Embryonic facial prominence (tissue), 1 donor: Measurements from ENCODE around the gene FAM135A.
"Not testable (repeated sequence)": the region's sequence is repeated elsewhere in the genome, so short reads cannot be mapped to it uniquely, and the experiment has no call there.

Experiments
- DNase-seq: peaks from one replicate; pipeline ENCODE4 v3.0.0-alpha.2; 2016; ENCODE audit errors: extremely low spot score

Gene FAM135A

DNA sequence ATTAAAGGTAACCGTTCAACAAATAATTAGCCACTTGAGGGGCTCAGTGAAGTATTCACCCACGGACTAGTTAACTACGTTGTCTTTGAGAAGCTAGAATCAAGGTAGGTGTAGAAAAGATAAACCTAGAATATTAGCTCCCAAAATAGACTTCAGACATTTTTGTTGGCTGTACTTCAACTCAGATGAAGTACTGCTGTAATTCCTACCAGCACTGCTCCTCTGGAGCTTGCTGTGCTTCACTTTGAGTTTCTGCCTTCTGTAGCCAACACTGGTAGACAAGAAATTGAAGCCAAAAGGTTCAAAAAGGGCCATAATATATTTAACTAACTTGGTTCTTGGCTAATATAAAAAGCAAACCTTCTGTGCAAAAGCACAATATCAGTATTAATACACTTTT lies 134.6 kb downstream of the FAM135A start:
- DNase-seq = no peak

GRCh38 chr6:70549327-70549726 lies 136.0 kb downstream of the FAM135A start:
- DNase-seq = no peak

DNA sequence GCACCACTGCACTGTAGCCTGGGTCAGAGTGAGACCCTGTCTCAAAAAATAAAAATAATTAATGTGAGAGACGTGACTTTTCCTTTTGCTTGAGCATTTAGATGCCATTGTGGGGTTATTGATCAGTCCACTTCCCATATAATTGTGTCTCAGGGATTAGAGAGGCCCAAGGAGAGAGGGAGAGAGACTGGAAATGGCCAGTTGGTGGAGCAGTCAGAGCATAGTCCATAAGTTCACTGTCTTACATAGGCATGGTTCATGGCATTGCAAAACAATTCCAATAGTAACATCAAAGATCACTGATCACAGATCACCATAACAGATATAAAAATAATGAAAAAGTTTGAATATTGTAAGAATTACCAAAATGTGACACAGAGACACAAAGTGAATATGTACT lies 138.3 kb downstream of the FAM135A start:
- DNase-seq = no peak

DNA sequence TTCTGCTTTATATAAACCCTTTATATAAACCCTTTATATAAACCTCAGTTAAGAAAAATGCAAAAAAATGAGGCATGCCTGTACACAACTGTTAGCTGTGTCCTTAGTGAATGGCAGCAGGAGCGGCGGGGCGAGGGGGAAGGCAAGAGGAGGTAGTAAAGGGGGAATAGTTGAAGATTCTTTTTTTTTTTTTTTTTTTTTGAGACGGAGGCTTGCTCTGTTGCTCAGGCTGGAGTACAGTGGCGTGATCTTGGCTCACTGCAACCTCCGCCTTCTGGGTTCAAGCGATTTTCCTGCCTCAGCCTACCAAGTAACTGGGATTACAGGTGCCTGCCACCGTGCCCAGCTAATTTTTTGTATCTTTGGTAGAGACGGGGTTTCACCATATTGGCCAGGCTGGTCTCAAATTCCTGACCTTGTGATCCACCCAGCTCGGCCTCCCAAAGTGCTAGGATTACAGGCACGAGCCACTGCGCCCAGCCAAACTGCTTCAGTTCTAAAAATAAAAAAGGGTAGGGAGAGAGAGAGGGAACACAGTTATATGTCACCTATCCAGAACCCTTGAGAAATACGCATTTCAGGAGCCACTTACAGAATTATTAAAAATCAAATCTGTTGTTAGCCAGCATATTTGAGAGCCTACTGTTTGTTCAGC lies 139.1 kb downstream of the FAM135A start:
- not testable (repeated sequence) for DNase-seq

- DNase-seq = no peak
These were observed 139.7 kb downstream of the FAM135A start for GRCh38 chr6:70552974-70553373.

DNA sequence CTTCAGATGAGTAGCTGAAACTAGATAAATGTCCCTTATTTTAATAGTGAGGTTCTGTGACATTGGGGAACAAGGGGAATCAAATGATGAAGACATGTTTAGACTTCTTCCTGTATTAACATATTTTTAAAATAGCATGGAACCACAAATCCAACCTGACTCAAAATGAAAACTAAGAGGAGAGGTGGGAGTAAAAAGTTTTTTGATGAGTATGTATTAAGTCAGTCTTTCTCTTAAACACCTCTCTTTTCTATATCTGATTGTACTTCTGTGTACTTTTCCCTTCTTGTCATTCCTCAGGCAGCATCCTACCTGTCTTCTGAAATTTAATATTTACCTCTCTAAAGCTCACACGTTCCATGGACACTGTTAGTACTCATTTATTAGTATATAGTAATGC lies 144.7 kb downstream of the FAM135A start:
- DNase-seq = no peak

DNA sequence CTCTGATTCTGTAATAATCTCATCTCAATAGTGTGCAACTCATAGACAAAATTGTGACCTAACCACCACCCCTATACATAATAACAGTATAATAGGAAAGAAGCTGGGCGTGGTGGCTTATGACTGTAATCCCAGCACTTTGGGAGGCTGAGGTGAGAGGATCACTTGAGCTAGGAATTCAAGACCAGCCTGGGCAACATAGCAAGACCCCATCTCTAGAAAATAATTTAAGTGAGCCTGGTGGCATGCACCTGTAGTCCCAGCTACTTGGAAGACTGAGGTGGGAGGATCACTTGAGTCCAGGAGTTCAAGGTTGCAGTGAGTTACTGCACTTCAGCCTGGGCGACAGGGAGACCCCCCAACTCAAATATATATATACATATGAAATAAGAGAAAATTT lies 149.1 kb downstream of the FAM135A start:
- DNase-seq = not testable (repeated sequence)

GRCh38 chr6:70563530-70563929 lies 150.2 kb downstream of the FAM135A start:
- DNase-seq = no peak

- DNase-seq = peak; percentile 68
These were observed 153.6 kb downstream of the FAM135A start, which contains the start of gene SDHAF4 for GRCh38 chr6:70566751-70567382. TSS of gene SDHAF4 (plus strand) at chr6:70566930. CDS start at chr6:70566941, 11 bp downstream.

- DNase-seq = no peak
These were observed 161.3 kb downstream of the FAM135A start for GRCh38 chr6:70574643-70575042.

DNA sequence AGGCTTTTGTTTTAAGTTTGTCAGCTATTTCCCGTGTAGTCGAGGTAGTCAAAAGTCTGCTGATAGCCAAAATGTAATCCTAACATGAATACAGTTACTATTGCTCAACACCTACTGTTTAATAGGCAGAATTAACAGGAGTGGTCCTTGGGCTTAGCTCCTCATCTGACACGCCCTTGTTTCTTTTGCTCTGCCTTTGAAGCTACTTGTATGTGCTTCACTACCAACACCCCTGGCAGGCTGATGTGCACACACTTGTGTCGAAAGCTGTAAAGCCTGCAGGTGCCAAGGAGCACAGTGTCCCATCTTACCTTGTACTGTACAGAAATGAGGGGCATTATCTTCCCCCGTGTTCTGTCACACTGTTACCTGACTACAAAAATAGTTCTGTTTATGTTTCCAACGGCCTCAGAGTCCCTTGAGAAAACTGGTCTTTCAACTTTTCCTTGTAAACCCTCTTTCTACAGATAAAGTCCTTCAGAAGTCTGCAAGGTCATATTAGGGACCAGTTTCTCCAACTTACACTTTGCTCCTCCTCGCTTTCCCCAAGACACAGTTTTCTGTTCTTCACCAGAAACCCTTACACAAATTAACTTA lies 162.7 kb downstream of the FAM135A start:
- no peak for DNase-seq

- no peak for DNase-seq
These were observed 172.8 kb downstream of the FAM135A start for GRCh38 chr6:70586114-70586513.

GRCh38 chr6:70590400-70590799 lies 177.1 kb downstream of the FAM135A start:
- DNase-seq = no peak

GRCh38 chr6:70592391-70593117 lies 179.2 kb downstream of the FAM135A start:
- DNase-seq = no peak

GRCh38 chr6:70593118-70593486 lies 179.8 kb downstream of the FAM135A start:
- no peak for DNase-seq

GRCh38 chr6:70599187-70599586 lies 185.9 kb downstream of the FAM135A start:
- no peak for DNase-seq

DNA sequence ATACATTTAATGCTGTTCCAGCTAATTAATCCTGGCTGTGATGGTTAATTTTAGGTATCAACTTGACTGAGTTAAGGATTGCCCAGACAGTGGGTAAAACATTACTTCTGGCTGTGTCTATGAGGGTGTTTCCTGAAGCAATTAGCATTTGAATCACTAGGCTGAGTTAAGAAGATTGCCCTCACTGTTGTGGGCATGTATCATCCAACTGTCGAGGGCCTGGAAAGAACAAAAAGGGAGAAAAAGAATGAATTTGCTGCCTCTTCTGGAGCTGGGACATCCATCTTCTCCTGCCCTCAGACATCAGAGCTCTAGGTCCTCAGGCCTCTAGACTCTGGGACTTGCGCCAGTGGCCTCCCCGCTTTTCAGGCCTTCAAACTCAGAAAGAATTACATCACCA lies 187.7 kb downstream of the FAM135A start:
- DNase-seq = no peak

DNA sequence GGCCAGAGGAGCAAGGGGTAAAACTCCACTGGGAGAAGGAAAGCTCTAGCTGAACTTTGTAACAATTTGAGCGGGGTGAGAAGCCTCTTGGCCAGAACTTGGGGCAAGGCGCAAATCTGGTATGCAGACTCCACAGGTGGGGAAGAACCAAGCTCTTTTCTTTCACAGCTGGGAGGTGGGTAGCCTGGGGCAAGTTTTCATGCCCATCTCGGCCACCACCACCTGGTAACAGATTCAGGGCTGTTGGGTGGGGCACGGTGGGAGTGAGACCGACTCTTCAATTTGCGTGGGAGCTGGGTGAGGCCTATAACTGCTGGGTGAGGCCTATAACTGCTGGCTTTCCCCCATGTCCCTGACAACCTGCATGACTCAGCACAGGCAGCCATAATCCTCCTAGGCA lies 190.9 kb downstream of the FAM135A start:
- DNase-seq = no peak

DNA sequence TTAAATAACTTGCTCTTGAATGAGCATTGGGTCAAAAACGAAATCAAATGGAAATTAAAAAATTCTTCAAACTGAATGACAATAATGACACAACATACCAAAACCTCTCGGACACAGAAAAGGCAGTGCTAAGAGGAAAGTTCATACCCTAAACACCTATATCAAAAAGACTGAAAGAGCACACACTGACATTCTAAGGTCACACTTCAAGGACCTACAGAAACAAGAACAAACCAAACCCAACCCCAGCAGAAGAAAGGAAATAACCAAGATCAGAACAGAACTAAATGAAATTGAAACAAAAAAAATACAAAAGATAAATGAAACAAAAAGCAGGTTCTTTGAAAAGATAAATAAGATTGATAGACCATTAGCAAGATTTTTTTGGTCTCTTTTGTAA lies 194.1 kb downstream of the FAM135A start:
- not testable (repeated sequence) for DNase-seq

- DNase-seq = not testable (repeated sequence)
These were observed 195.9 kb downstream of the FAM135A start for GRCh38 chr6:70609181-70609580.
